HG03342 (cell line): Measurements from ENCODE around the gene TMEM232.

Source experiments
- ATAC-seq: cut with Tn5 transposase; IDR thresholded peaks from one replicate; pipeline ENCODE4 v1.9.1; 2021; ENCODE audit warnings: mild to moderate bottlenecking, moderate library complexity; ENCODE audit not compliant: unreplicated experiment

TMEM232 gene

DNA sequence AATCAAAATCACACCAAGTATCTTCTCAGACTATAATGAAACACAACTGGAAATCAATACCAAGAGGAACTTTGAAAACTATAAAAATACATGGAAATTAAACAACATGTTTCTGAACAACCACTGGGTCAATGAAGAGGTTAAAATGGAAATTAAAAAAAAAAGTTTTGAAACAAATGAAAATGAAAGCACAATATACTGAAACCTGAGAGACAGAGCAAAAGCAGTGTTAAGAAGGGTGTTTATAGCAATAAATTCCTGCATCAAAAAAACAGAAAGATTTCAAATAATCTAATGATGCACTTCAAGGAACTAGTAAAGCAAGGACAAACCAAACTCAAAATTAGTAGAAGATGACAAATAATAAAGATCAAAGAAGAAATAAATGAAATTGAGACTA is 92.0 kb downstream of the TMEM232 start:
- ATAC-seq: no peak

DNA sequence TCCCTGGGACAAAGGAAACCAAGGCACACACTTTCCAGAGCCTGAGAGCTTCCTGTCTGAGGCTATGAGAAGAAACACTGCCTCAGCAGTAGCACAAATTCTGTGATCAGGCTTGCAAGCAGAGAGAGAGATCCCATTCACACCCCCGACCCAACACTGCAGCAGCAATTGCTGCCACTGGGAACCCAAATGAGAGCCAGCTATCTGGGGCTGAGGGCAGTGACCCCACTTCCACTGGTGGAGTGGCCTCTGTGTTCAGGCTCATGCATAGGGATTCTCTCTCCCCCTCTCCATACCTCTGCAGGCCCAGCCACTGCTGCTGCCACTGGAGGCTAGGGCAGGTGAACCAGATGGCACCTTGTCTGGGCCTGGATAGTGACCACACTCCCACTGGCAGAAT is 95.2 kb downstream of the TMEM232 start:
- no peak for ATAC-seq

DNA sequence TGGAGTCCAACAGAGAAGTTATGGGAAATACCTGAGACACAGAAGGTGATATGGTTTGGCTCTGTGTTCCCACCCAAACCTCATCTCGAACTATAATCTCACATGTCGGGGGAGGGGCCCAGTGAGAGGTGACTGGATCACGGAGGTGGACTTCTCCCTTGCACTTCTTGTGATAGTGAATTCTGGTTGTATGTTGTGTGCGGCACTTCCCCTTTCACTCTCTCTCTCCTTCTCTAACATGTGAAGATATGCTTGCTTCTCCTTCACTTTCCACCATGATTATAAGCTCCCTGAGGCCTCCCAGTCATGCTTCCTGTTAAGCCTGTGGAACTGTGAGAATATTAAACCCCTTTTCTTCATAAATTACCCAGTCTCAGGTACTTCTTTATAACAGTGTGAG is 96.1 kb downstream of the TMEM232 start:
- ATAC-seq: no peak

DNA sequence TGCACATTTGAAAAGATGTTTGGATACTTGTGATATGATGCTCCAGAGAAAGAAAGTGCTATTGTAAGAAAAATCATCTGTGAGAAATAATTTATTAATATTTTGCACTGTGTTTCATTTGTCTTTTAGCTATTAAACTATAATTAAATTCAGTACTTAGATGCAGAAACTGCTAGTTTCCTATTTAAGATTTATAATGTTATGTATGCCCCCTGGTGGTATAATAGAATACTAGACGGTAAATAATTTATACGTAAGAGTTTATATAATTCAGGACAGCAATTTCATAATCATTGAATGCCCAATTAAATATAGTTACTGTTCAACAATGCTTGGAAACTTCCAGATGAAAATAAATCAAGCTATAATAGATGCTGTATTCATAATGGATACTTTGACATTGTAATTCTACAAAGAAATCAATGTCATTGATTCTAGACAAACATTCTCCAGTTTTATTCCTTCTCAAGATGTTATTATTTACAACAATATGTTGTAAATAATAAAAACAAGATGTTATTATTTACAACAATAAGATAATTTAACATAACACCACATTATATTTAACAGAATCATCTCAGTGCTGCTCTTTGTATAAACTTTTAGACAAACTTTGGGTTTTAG is 101.0 kb downstream of the TMEM232 start:
- ATAC-seq: no peak

DNA sequence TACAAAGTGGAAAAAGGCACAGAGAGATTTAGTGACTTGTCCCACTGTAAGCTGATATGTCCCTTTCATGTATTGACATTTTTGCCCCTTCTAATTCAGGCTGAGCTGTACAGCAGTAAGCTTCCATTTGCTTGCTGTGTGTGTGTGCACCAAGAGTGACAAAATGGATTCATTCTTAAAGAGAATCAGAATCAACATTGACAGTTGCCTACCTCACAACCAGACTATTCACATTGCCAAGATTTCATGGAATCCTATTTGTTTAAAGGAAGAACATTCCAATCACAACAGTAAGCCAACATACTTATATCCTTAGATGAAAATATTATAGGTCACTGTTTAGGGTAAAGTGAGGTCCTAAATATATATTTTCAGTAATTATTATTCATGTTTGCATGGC is 102.6 kb downstream of the TMEM232 start:
- ATAC-seq: no peak

DNA sequence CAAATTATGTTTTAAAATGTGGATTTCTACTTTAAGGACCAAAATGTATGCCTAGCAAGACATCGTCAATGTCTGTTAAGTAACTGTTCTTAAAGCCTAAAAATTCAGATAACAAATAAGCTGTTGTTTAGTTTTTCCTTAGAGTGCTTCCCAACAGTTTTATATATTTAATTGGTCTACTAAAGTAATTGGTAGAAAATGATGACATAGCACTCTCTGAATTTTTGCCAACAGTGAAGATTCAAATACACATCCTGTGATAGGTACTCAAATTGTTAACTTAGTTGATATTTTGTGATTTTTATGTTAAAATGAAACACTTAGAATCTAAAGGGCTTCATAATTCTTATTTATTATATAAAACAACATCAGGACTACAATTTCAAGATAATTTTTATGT is 107.5 kb downstream of the TMEM232 start:
- no peak for ATAC-seq

DNA sequence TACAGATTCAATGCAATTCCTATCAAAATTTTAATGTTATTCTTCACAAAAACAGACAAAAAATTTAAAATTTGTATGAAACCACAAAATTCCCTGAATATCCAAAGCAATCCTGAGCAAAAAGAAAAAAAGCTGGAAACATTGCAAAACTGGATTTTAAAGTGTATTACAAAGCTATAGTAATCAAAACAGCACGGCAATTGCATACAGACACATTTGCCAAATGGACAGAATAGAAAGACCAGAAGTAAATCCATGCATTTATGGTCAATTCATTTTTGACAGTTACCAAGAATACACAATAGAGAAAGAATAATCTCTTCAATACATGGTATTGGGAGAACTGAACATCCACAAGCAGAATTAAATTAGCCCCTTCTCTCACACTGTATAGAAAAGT is 110.5 kb downstream of the TMEM232 start:
- ATAC-seq: no peak

DNA sequence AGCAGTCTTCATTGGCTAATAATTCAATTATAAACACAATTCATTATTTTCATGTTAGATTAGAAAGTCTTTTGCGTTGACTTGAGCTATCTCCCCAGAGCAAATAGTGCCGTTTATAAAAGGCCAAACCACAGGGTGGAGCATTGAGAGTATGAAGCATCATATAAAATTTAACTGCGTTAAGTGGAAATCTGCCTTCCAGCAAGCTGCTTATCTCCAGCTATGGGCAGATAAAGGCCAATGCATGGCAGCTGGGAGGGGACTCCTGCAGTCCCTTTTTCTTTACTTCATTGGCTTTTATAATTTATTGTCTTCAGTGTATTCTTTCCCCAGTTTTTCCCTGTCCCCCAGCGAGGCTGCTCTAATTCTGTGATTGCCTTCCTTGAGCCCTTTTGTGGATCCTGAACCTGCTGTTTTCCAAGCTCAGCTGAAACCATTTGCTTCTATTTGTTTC is 113.7 kb downstream of the TMEM232 start:
- no peak for ATAC-seq

DNA sequence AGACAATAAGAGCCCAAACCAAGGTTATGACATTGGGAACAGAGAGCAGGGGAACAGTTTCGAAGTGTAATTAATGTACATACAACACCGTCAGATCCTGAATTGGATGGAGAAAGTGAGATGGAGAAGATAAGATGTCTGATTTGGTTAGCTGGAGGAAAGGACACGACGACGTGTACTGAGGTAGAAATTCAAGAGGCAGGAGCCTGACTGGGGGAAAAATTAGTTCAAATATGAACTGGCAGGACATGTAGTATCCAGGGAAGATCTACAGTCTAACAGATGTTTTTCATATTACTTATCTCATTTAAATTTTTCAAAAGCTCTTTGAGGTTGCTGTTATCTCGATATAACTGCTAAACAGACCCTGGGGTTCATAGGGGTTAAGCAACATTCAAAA is 114.7 kb downstream of the TMEM232 start:
- no peak for ATAC-seq

DNA sequence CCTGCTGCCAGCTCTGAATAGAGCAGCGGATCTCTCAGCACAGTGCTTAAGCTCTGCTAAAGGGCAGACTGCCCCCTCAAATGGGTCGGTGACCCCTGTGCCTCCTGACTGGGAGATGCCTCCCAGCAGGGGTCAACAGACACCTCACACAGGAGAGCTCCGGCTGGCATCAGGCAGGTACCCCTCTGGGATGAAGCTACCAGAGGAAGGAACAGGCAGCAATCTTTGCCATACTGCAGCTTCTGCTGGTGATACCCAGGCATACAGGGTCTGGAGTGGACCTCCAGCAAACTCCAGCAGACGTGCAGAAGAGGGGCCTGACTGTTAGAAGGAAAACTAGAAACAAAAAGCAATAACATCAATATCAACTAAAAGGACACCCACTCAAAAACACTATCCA is 131.6 kb downstream of the TMEM232 start:
- ATAC-seq: no peak

DNA sequence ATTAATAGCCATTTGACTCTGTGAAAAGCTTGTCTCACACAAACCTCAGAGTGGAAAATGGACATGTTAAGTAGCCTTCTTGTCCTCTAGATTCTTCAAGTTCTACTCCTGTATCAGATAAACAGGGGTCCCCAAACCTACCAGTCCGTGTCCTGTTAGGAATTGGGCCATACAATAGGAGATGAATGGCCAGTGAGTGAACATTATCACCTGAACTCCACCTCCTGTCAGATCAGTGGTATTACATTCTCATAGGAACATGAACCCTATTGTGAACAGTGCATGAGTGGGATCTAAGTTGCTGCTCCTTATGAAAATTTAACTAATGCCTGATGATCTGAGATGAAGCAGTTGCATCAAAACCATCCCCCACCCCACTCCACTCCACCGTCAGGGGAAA is 136.3 kb downstream of the TMEM232 start:
- peak; percentile 51 for ATAC-seq

DNA sequence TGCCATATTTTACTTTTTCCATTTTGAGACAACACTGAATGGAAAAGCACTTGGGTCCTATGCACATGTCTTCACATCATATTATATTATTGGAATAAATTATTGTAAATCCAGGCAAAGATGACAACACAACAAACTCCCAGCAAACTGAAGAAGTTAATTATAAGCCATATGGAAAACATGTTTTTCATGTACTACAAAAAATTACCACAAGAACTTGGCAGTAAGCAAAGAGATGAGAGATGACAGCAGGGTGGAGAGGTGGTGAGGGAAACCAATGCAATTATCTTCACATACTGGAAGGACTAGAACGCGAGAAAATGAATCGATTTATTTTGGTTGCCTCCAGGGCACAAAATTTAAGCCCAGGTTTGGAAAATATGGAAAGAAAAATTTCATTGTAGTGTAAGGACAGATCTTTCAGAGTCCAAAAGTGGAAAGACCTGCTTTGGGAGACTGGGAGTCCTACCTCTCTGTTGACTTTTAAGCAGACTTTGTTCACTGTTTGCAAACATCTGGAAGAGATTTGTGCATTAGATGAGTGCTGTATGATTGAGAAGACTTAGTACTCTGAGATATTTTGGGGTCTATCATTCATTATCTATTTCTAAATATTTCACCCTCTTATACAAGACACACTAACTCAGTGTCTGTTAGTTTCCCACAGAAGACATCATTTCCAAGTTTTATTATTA is 138.0 kb downstream of the TMEM232 start:
- ATAC-seq: no peak

DNA sequence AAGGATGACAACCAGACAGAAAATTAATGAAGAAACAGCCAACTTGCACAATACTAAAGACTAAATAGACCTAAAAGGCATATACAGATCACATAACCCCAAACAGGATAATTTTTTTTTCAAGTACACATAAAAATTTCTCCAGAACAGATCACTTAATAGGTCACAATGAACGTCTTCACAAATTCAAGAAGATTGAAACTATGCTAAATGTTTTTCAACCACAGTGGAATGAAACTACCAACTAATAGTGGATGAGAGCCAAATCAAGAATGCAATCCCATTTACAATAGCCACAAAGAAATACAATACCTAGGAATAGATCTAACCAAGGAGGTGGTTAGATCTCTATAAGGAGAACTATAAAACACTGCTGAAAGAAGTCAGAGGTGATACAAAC is 145.8 kb downstream of the TMEM232 start:
- ATAC-seq: no peak

DNA sequence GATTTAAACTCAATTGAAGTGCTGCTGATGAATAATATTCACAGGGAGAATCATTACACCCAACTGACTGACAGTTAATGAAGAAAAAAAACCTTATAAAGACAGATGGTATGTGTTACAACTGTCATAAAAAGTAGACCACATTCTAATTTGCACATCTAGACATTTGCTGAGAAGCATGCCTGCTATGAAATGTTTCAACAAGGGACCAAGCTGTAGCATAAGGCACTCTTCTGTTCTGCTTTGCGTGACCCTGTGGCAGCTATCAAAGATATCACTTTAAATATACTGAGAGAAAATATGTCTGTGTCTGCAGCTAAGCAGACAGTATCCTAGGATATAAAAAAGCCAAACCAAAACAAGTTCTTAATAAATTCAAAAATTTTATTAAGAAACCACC is 153.7 kb downstream of the TMEM232 start:
- no peak for ATAC-seq

DNA sequence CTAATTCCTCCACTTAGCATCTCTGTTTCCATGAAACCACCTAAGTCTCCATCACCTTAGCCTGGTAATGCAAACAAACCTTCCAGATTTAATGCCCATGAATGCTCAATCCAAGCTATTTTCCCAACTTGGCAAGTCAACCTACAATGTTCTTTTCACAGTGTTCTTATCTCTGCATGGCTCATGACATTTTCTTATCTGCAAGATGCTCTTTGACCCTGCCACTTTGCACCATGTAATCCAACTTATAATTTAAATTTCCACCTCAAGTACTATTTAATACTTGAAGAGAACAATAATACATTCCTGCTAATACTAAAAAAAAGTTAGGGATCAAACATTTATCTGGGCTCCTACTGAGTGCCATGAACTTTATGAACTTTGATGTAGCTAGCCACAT is 164.3 kb downstream of the TMEM232 start:
- ATAC-seq: no peak

DNA sequence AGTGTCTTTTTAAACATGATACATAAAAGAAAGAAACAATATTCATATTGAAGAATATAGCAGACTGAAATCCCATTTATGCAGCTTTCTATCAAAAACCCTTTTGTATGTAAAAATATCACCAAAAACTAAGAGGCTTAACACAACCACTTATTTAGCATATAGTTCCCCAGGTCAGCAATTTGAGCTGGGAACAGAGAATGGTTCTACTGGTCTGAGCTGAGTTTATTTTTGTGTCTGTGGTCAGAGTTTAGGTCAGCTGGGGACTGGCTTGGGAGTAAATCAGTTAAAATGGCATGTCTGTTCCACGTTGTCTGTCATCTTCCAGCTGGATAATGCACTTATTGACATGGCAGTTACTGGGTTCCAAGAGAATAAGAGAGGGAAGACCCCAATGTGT is 165.0 kb downstream of the TMEM232 start:
- no peak for ATAC-seq

DNA sequence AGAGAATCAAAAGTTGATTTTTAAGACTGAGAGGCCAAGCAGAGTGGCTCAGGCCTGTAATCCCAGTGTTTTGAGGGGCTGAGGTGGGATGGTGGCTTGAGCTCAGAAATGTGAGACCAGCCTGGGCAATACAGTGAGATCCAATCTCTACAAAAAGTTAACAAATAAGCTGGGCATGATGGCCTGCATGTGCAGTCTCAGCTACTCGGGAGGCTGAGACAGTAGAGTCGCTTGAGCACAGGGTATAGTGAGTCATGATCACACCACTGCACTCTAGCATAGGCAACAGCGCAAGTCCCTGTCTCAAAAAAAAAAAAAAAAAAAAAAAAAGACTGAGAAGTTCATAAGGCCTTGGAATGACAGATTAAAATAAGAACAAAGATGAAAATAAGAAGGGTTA is 177.2 kb downstream of the TMEM232 start:
- ATAC-seq: no peak

DNA sequence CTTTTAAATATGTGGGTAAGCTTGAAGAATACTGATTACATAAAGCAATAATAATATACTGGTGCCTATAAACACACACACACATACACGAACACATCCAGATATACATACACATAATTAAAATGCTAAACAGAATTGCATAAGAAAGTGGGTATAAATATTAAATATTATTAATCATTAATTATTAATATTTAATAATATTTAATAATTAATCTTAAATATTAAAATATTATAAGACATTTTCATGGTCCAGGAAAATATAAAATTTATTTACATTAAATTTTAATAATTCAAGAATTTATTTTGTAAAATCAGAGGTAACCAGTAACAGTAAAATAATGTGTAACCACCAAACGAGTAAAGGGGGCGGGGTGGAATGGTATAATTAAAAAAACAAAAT is 178.3 kb downstream of the TMEM232 start:
- no peak for ATAC-seq

DNA sequence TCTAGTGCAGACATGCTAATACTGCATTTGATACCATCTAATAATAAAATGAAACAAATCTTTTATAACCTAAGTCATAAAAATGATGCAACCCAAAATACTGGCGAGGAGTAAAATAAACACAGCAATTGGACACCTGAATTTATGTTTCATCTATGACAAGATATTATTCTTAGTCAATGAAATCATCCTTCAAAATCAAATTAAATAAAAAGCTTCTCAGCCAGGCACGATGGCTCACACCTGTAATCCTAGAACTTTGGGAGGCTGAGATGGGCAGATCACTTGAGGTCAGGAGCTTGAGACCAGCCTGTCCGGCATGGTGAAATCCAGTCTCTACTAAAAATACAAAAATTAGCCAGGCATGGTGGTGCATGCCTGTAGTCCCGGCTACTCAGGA is 179.0 kb downstream of the TMEM232 start:
- ATAC-seq: no peak

DNA sequence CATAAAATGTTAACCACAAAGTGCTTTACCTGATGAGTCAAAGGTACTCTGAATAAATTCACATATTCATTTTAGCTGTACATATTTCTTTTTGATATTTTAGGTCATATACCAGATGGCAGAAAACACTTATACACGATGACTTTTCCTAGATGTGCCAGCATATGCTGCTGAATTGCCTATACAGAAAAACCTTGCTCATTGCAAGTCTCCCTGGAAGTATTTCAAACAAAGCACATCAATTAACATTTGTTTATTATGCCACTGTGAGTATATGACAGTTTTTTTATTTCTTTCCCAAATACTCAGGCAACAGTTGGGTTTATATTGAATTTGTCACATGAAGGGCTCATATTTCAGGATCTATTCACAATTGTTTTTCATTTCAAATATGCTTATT is 180.8 kb downstream of the TMEM232 start:
- no peak for ATAC-seq

DNA sequence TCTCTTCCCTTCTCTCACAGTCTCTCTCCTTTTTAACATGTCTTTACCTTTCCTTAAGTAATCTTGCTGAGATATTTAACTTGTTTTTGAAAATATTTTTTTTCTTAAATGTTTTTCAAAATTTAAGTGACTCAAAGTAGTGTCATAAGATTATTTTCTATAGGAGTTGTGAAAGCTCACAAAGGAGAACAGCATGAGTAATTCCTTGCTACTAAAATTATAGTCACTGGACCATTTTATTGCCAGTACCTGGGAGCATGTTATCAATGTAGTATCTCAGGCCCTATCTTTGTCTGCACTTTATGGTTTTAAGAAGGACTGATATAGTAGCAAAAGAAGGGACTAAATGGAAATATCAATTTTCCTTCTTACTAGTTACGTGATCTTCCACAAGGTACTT is 181.9 kb downstream of the TMEM232 start:
- no peak for ATAC-seq

DNA sequence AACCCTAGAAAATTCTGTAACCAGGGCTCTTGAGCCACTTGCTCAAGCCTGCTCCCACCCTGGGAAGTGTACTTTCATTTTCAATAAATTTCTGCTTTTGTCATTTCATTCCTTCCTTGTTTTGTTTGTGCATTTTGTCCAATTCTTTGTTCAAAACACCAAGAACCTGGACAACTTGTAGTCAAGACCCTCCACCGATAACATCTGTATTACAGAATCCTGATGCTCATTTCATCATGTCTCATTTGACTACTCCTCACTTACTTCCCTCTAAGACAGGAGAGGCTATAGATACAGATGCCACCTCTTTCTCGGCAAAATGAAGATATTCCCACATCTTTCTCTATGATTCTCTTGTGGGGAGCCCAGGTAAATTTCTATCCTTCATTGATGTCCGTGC is 183.5 kb downstream of the TMEM232 start:
- no peak for ATAC-seq
